ENCODE results near the gene CEP57L1. TPM values are rescaled to one million over a fixed set of nuclear protein-coding genes. Genes with fewer than 3 reads are reported as not detected.

CEP57L1 gene
- total and polyA plus RNA-seq, 9 of the 15 experiments (the other 6 are each of a cell fraction or from before 2014, with no cell fraction given) = 39.4 to 88.6 (median 61.8) TPM

DNA sequence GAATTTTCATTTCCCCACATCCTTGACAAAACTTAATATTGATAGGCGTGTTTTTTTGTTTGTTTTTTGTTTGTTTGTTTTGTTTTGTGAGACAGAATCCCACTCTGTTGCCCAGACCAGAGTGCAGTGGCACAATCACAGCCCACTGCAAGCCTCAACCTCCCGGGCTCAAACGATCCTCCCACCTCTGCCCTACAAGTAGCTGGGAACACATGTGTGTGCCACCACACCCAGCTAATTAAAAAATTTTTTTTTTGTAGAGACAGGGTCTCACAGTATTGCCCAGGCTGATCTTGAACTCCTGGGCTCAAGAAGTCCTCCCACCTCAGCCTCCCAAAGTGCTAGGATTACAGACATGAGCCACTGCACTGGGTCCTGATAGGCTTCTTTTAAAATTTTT is 9.2 kb downstream of the CEP57L1 start:
- intact Hi-C loops (cut with micrococcal nuclease) = no loop called here
- ChIA-PET POLR2A (interaction anchor here (1.4 kb wide), 1 partner anchor 12 kb away, joined by 4 read pairs; no protein-coding TSS in a partner anchor), CTCF (ENCODE audit: low intra/inter-chr PET ratio) (no interaction called here)
- Histone ChIP-seq H3K79me2 (ENCODE audit: control insufficient read depth, insufficient read depth, low read length) (peaks cover 86% of the 10 kb centered on the region), H3K4me1 (replicated peaks in 1 of 2; ENCODE audit: control insufficient read depth in 2 of 2, insufficient read depth in 2 of 2, low read length in 2 of 2) (peaks cover 4 to 9% of the 10 kb centered on the region in 2 experiments), H3K27me3 (ENCODE audit: control insufficient read depth in 2 of 2, insufficient read depth in 2 of 2, low read length in 2 of 2) (no peaks in the 10 kb centered on the region), H4K20me1 (replicated peaks; ENCODE audit: control insufficient read depth, insufficient read depth, low read length) (no peaks in the 10 kb centered on the region), H3K4me2 (ENCODE audit: insufficient read depth, low read length) (no peak overlapping the region), H3K4me3 (no peak overlapping the region), H3K27ac (ENCODE audit: extremely low read depth, low read depth, low read length) (no peak overlapping the region), H3K36me3 (ENCODE audit: control insufficient read depth, insufficient read depth, low read length) (peaks cover 49% of the 10 kb centered on the region; the same call in 2 of the 3 replicates), H3K9me1 (ENCODE audit: control insufficient read depth, insufficient read depth, low read length) (no peaks in the 10 kb centered on the region), H3K9ac (ENCODE audit: insufficient read depth in 1 of 2, low read depth in 2 of 2, low read length in 2 of 2) (peak overlapping the region in 1 of 2 experiments; percentile 69; a peak in 1 of 4 replicates), H2AFZ (ENCODE audit: low read depth, low read length) (no peak overlapping the region), H3K9me3 (replicated peaks; ENCODE audit: control insufficient read depth, insufficient read depth, low read depth, low read length) (no peaks in the 10 kb centered on the region; the same call in 1 of the 2 replicates)
- WGBS (ENCODE audit: insufficient coverage, low coverage, missing lambda C conversion rate) = 59% methylated on average over 3 of the region's 3 CpGs
- FAIRE-seq (no peak), DNase-seq (ENCODE audit: extremely low read depth in 1 of 4, low spot score in 3 of 4) (no peak), ATAC-seq (peak; percentile 15; the same call in 2 of the 3 replicates)
- BruUV-seq (replicated peaks) = no TSS peak
- TF ChIP-seq E2F8 (IDR thresholded peaks at IDR 0.05; ENCODE audit: low read depth, partially characterized antibody) (no peak), BCOR (IDR thresholded peaks at IDR 0.05) (peak; percentile 41; the same call in 1 of the 2 replicates), CBFA2T3 (IDR thresholded peaks at IDR 0.05) (no peak), ZNF121 (CRISPR knock-in tag; conservative IDR thresholded peaks at IDR 0.05) (peak; percentile 28; the same call in 1 of the 2 replicates), BRF2 (IDR thresholded peaks at IDR 0.05; ENCODE audit: borderline replicate concordance, insufficient read depth, insufficient read length) (no peak)
- TF ChIP-seq, protein P1, sequence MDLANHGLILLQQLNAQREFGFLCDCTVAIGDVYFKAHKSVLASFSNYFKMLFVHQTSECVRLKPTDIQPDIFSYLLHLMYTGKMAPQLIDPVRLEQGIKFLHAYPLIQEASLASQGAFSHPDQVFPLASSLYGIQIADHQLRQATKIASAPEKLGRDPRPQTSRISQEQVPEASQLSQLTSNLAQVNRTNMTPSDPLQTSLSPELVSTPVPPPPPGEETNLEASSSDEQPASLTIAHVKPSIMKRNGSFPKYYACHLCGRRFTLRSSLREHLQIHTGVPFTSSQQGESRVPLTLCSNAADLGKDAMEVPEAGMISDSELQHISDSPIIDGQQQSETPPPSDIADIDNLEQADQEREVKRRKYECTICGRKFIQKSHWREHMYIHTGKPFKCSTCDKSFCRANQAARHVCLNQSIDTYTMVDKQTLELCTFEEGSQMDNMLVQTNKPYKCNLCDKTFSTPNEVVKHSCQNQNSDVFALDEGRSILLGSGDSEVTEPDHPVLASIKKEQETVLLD (IDR thresholded peaks at IDR 0.05) = 0 out of 2 replicates have a peak, but pooled peaks have one; percentile 27
- TF ChIP-seq, protein P2, sequence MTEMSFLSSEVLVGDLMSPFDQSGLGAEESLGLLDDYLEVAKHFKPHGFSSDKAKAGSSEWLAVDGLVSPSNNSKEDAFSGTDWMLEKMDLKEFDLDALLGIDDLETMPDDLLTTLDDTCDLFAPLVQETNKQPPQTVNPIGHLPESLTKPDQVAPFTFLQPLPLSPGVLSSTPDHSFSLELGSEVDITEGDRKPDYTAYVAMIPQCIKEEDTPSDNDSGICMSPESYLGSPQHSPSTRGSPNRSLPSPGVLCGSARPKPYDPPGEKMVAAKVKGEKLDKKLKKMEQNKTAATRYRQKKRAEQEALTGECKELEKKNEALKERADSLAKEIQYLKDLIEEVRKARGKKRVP (CRISPR knock-in tag; IDR thresholded peaks at IDR 0.05) = no peak
- in situ Hi-C loops (cut with MboI) = no loop called here
